ENCODE data around the gene ANKZF1.

ANKZF1 gene, protein sequence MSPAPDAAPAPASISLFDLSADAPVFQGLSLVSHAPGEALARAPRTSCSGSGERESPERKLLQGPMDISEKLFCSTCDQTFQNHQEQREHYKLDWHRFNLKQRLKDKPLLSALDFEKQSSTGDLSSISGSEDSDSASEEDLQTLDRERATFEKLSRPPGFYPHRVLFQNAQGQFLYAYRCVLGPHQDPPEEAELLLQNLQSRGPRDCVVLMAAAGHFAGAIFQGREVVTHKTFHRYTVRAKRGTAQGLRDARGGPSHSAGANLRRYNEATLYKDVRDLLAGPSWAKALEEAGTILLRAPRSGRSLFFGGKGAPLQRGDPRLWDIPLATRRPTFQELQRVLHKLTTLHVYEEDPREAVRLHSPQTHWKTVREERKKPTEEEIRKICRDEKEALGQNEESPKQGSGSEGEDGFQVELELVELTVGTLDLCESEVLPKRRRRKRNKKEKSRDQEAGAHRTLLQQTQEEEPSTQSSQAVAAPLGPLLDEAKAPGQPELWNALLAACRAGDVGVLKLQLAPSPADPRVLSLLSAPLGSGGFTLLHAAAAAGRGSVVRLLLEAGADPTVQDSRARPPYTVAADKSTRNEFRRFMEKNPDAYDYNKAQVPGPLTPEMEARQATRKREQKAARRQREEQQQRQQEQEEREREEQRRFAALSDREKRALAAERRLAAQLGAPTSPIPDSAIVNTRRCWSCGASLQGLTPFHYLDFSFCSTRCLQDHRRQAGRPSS

GRCh38 chr2:219229305-219230058 lies at the start of gene ANKZF1, which contains the start of gene ATG9A:
Gene ANKZF1 (plus strand): TSS chr2:219229806. CDS start chr2:219230258, 452 bp downstream.
Gene ATG9A (minus strand): TSS chr2:219229636. CDS start chr2:219228024, 1,612 bp downstream.
- H3K9me3 ChIP-seq (ENCODE audit: control insufficient read depth in 1 of 2, low read length in 2 of 2) = no peaks in the 10 kb centered on the region

GRCh38 chr2:219180961-219181360 lies 48.6 kb upstream of the ANKZF1 start:
- Histone ChIP-seq H3K36me3 (ENCODE audit: control insufficient read depth in 1 of 2, insufficient read depth in 2 of 2, low read length in 2 of 2) (peaks cover 43 to 51% of the 10 kb centered on the region in 2 donors), H3K4me1 (ENCODE audit: control insufficient read depth in 1 of 2, insufficient read depth in 2 of 2, low read length in 2 of 2) (peaks cover 13 to 19% of the 10 kb centered on the region in 2 donors), H3K9me3 (ENCODE audit: control insufficient read depth in 1 of 2, low read length in 2 of 2) (no peaks in the 10 kb centered on the region), H3K9ac (ENCODE audit: low read depth in 1 of 2, low read length in 2 of 2) (no peak overlapping the region), H3K4me3 (ENCODE audit: low read depth in 1 of 2, low read length in 2 of 2) (no peak overlapping the region), H3K27ac (ENCODE audit: low read depth, low read length) (no peak overlapping the region), H3K27me3 (ENCODE audit: control insufficient read depth in 1 of 2, insufficient read depth in 2 of 2, low read length in 2 of 2) (no peaks in the 10 kb centered on the region)

More at GRCh38 chr2:219229305-219230058, at the start of gene ANKZF1, which contains the start of gene ATG9A:
- Histone ChIP-seq H3K27me3 (ENCODE audit: control insufficient read depth in 1 of 2, insufficient read depth in 2 of 2, low read length in 2 of 2) (no peaks in the 10 kb centered on the region), H3K4me1 (ENCODE audit: control insufficient read depth in 1 of 2, insufficient read depth in 2 of 2, low read length in 2 of 2) (peaks cover 24 to 26% of the 10 kb centered on the region in 2 donors), H3K36me3 (ENCODE audit: control insufficient read depth in 1 of 2, insufficient read depth in 2 of 2, low read length in 2 of 2) (peaks cover 46 to 50% of the 10 kb centered on the region in 2 donors), H3K9ac (ENCODE audit: low read depth in 1 of 2, low read length in 2 of 2) (peak within 1 kb of the TSS; percentile 92), H3K27ac (ENCODE audit: low read depth, low read length) (peak within 1 kb of the TSS; percentile 94), H3K4me3 (ENCODE audit: low read depth in 1 of 2, low read length in 2 of 2) (peak within 1 kb of the TSS; percentile 93 to 98)

- Histone ChIP-seq H3K4me1 (ENCODE audit: control insufficient read depth in 1 of 2, insufficient read depth in 2 of 2, low read length in 2 of 2) (peaks cover 13 to 18% of the 10 kb centered on the region in 2 donors), H3K36me3 (ENCODE audit: control insufficient read depth in 1 of 2, insufficient read depth in 2 of 2, low read length in 2 of 2) (peaks cover 43 to 51% of the 10 kb centered on the region in 2 donors), H3K27ac (ENCODE audit: low read depth, low read length) (no peak overlapping the region), H3K4me3 (ENCODE audit: low read depth in 1 of 2, low read length in 2 of 2) (no peak overlapping the region), H3K27me3 (ENCODE audit: control insufficient read depth in 1 of 2, insufficient read depth in 2 of 2, low read length in 2 of 2) (no peaks in the 10 kb centered on the region), H3K9me3 (ENCODE audit: control insufficient read depth in 1 of 2, low read length in 2 of 2) (no peaks in the 10 kb centered on the region), H3K9ac (ENCODE audit: low read depth in 1 of 2, low read length in 2 of 2) (no peak overlapping the region)
These were observed 48.1 kb upstream of the ANKZF1 start for GRCh38 chr2:219181531-219181930.

DNA sequence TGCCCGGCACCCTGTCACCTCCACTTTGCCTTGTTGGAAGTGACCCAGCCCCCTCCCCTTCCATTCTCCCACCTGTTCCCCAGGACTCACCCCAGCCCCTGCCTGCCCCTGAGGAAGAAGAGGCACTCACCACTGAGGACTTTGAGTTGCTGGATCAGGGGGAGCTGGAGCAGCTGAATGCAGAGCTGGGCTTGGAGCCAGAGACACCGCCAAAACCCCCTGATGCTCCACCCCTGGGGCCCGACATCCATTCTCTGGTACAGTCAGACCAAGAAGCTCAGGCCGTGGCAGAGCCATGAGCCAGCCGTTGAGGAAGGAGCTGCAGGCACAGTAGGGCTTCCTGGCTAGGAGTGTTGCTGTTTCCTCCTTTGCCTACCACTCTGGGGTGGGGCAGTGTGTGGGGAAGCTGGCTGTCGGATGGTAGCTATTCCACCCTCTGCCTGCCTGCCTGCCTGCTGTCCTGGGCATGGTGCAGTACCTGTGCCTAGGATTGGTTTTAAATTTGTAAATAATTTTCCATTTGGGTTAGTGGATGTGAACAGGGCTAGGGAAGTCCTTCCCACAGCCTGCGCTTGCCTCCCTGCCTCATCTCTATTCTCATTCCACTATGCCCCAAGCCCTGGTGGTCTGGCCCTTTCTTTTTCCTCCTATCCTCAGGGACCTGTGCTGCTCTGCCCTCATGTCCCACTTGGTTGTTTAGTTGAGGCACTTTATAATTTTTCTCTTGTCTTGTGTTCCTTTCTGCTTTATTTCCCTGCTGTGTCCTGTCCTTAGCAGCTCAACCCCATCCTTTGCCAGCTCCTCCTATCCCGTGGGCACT lies 47.1 kb upstream of the ANKZF1 start:
- Histone ChIP-seq H3K36me3 (ENCODE audit: control insufficient read depth in 1 of 2, insufficient read depth in 2 of 2, low read length in 2 of 2) (peaks cover 43 to 51% of the 10 kb centered on the region in 2 donors), H3K9ac (ENCODE audit: low read depth in 1 of 2, low read length in 2 of 2) (no peak overlapping the region), H3K27ac (ENCODE audit: low read depth, low read length) (no peak overlapping the region)

GRCh38 chr2:219183151-219183772 lies 46.3 kb upstream of the ANKZF1 start:
- Histone ChIP-seq H3K4me3 (ENCODE audit: low read depth in 1 of 2, low read length in 2 of 2) (no peak overlapping the region), H3K27me3 (ENCODE audit: control insufficient read depth in 1 of 2, insufficient read depth in 2 of 2, low read length in 2 of 2) (no peaks in the 10 kb centered on the region), H3K27ac (ENCODE audit: low read depth, low read length) (no peak overlapping the region), H3K4me1 (ENCODE audit: control insufficient read depth in 1 of 2, insufficient read depth in 2 of 2, low read length in 2 of 2) (peaks cover 11 to 13% of the 10 kb centered on the region in 2 donors), H3K9ac (ENCODE audit: low read depth in 1 of 2, low read length in 2 of 2) (no peak overlapping the region), H3K36me3 (ENCODE audit: control insufficient read depth in 1 of 2, insufficient read depth in 2 of 2, low read length in 2 of 2) (peaks cover 43 to 51% of the 10 kb centered on the region in 2 donors), H3K9me3 (ENCODE audit: control insufficient read depth in 1 of 2, low read length in 2 of 2) (no peaks in the 10 kb centered on the region)

More for the DNA sequence above, 47.1 kb upstream of the ANKZF1 start:
- no peaks in the 10 kb centered on the region for H3K9me3 ChIP-seq (ENCODE audit: control insufficient read depth in 1 of 2, low read length in 2 of 2)
- no peaks in the 10 kb centered on the region for H3K27me3 ChIP-seq (ENCODE audit: control insufficient read depth in 1 of 2, insufficient read depth in 2 of 2, low read length in 2 of 2)
- no peak overlapping the region for H3K4me3 ChIP-seq (ENCODE audit: low read depth in 1 of 2, low read length in 2 of 2)
- peaks cover 13% of the 10 kb centered on the region in 2 donors for H3K4me1 ChIP-seq (ENCODE audit: control insufficient read depth in 1 of 2, insufficient read depth in 2 of 2, low read length in 2 of 2)

- H3K9me3 ChIP-seq (ENCODE audit: control insufficient read depth in 1 of 2, low read length in 2 of 2) = no peaks in the 10 kb centered on the region
- no peak overlapping the region for H3K27ac ChIP-seq (ENCODE audit: low read depth, low read length)
- no peak overlapping the region for H3K9ac ChIP-seq (ENCODE audit: low read depth in 1 of 2, low read length in 2 of 2)
- H3K4me3 ChIP-seq (ENCODE audit: low read depth in 1 of 2, low read length in 2 of 2) = no peak overlapping the region
- H3K36me3 ChIP-seq (ENCODE audit: control insufficient read depth in 1 of 2, insufficient read depth in 2 of 2, low read length in 2 of 2) = peaks cover 43 to 51% of the 10 kb centered on the region in 2 donors
- H3K27me3 ChIP-seq (ENCODE audit: control insufficient read depth in 1 of 2, insufficient read depth in 2 of 2, low read length in 2 of 2) = no peaks in the 10 kb centered on the region
- peaks cover 7% of the 10 kb centered on the region in 2 donors for H3K4me1 ChIP-seq (ENCODE audit: control insufficient read depth in 1 of 2, insufficient read depth in 2 of 2, low read length in 2 of 2)
These were observed 45.5 kb upstream of the ANKZF1 start for GRCh38 chr2:219184121-219184520.

- H3K27ac ChIP-seq (ENCODE audit: low read depth, low read length) = no peak overlapping the region
- no peaks in the 10 kb centered on the region for H3K9me3 ChIP-seq (ENCODE audit: control insufficient read depth in 1 of 2, low read length in 2 of 2)
- H3K27me3 ChIP-seq (ENCODE audit: control insufficient read depth in 1 of 2, insufficient read depth in 2 of 2, low read length in 2 of 2) = no peaks in the 10 kb centered on the region
- no peaks in the 10 kb centered on the region for H3K4me1 ChIP-seq (ENCODE audit: control insufficient read depth in 1 of 2, insufficient read depth in 2 of 2, low read length in 2 of 2)
- no peak overlapping the region for H3K9ac ChIP-seq (ENCODE audit: low read depth in 1 of 2, low read length in 2 of 2)
- peaks cover 26 to 27% of the 10 kb centered on the region in 2 donors for H3K36me3 ChIP-seq (ENCODE audit: control insufficient read depth in 1 of 2, insufficient read depth in 2 of 2, low read length in 2 of 2)
- no peak overlapping the region for H3K4me3 ChIP-seq (ENCODE audit: low read depth in 1 of 2, low read length in 2 of 2)
These were observed 42.7 kb upstream of the ANKZF1 start for GRCh38 chr2:219186754-219187456.

DNA sequence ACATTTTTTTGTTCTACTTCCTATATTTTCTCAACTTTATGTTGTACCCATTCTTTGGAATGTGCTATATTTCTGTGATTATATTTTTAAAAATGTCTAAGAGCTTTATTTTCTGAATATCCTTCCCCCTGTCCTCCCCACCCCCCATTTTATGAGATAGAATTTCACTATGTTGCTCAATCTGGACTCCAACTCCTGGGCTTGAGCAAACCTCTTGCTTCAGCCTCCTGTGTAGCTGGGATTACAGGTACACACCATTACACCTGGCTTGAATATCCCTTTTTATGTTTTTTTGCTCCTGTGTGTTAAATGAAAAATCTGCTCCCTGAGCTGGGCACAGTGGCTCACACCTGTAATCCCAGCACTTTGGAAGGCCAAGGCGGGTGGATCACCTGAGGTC lies 32.2 kb upstream of the ANKZF1 start:
- no peak overlapping the region for H3K9ac ChIP-seq (ENCODE audit: low read depth in 1 of 2, low read length in 2 of 2)
- H3K4me1 ChIP-seq (ENCODE audit: control insufficient read depth in 1 of 2, insufficient read depth in 2 of 2, low read length in 2 of 2) = no peaks in the 10 kb centered on the region
- no peak overlapping the region for H3K4me3 ChIP-seq (ENCODE audit: low read depth in 1 of 2, low read length in 2 of 2)
- no peak overlapping the region for H3K27ac ChIP-seq (ENCODE audit: low read depth, low read length)
- no peaks in the 10 kb centered on the region for H3K36me3 ChIP-seq (ENCODE audit: control insufficient read depth in 1 of 2, insufficient read depth in 2 of 2, low read length in 2 of 2)
- H3K27me3 ChIP-seq (ENCODE audit: control insufficient read depth in 1 of 2, insufficient read depth in 2 of 2, low read length in 2 of 2) = no peaks in the 10 kb centered on the region
- H3K9me3 ChIP-seq (ENCODE audit: control insufficient read depth in 1 of 2, low read length in 2 of 2) = no peaks in the 10 kb centered on the region

All from duodenal mucosa (tissue), 2 donors.